DOHH2 (cell line): ENCODE results near the gene ROM1.

Experiments used
- CTCF ChIP-seq: fragments of 200-600 bp; sonication (generic); IDR thresholded peaks from one replicate; pipeline ENCODE4 v1.5.1; 2014; ENCODE audit warnings: antibody characterized with exemption, mild to moderate bottlenecking, low read depth, low read length; ENCODE audit not compliant: poor library complexity, severe bottlenecking
- EZH2phosphoT487 ChIP-seq: fragments of 200-600 bp; sonication (generic); IDR thresholded peaks from 2 replicates; pipeline ENCODE4 v1.6.1; 2017; ENCODE audit warnings: borderline replicate concordance, mild to moderate bottlenecking, antibody characterized with exemption, low read length, moderate library complexity, mixed read lengths

- TF ChIP-seq CTCF (no peak), EZH2phosphoT487 (no peak)
Observed at GRCh38 chr11:62603776-62604299, 9.2 kb upstream of the ROM1 start.
